Activated CD4-positive, alpha-beta T cell treated with anti-CD3 and anti-CD28 coated beads, Interleukin-10, Interleukin-2, amounts not matched to agents 100 ng/mL and 50 ng/mL, durations not matched to agents 16 hours and 8 hours (primary cell): Measurements from ENCODE around the gene PIGK.
A peak's percentile ranks its signal among the peaks of the same experiment; 100 is the strongest.
"Not testable (repeated sequence)": the region's sequence is repeated elsewhere in the genome, so short reads cannot be mapped to it uniquely, and the experiment has no call there.

ENCODE experiments used
- DNase-seq: peaks from one replicate; pipeline ENCODE4 v3.0.0-alpha.2; 2020

Gene PIGK

DNA sequence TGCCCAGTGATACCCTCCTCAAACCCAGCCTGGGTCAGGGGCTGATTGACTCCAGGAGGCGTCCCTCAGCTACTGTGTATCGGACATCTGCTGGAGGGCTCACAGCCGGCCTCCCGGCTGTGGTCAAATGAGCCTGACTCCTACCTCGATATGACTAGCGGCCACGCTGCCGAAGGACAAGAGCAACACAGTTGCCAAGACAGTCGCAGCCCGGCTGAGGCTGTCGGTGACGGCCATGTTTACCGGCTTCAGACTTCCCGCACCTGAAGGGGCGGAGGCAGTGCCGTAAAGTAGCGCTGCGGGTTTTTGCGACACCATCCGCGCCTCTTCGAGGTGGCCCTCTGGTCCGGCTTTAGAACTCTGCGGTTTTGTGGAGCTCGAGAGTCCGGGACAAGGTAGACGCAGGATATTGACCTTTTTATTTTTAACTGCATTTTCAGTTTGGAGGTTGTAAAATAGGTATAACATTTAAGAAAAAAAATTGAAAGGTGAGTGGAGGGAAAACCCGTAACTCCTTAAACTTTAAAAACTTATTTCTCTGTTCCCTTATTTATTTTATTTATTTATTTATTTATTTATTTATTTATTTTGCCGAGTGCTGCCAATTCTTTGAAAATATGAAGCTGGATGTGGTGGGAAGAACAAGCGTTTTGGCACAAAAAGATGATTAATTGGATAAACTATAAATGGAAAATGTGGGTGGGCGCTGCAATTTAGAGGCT lies at the start of gene PIGK:
Gene PIGK (minus strand): TSS at position 265 of the 722 bp plus-strand sequence. CDS start 28 bp downstream, at position 237.
- DNase-seq: peak; percentile 92

DNA sequence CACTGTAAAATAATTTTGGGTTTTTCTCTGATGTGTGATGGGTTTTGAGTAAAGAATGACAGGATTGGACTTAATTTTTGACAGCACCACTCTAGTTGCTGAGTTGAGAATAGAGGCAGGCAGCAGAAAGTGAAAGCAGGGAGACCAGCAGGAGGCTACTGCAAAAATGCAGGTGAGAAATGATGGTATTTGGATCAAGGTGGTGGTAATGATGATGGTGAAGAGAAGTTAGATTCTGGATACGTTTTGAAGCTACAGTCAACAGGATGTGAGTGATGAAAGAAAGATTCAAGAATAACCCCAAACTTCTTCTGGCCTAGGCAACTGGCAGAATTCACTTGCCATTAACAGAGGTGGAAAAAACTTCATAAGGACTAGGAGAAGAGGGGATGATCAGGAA lies 47.8 kb upstream of the PIGK start:
- DNase-seq: no peak

GRCh38 chr1:77265180-77265579 lies 46.0 kb upstream of the PIGK start:
- DNase-seq: no peak

GRCh38 chr1:77263708-77264107 lies 44.5 kb upstream of the PIGK start:
- no peak for DNase-seq

- DNase-seq: no peak
These were observed 34.0 kb upstream of the PIGK start for GRCh38 chr1:77253211-77253610.

DNA sequence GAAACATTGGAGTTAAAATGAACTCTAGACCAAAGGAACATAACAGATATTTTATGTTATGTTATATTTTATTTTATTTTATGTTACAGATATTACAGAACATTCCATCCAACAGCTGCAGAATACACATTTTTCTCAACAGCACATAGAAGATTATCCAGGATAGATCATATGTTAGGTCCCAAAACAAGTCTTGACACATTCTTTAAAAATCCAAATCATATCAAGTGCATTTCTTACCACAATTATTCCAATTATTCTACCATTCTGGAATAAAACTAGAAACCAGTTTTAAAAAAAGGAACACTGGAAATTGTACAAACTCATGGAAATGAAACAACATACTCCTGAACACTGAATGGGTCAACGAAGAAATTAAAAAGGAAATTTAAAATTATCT lies 30.9 kb upstream of the PIGK start:
- no peak for DNase-seq

DNA sequence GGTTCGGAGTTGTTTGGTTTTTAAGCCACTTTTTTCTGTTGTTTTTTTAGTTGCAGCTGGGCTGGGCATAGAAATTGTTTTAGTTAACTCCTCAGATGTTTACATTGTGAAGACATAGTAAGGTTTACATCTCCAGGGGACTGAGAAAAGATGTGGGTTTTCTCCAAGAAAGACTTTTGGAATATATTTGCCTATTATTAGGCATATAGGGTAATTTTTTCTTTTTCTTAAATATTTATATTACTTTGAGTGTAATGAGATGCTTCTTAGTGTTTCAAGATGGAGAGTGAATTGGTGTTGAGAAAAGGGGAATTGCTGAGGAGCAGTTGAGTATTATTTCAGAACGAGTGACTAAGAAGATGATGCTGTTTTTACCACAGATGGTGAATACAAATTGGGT lies 26.6 kb upstream of the PIGK start:
- DNase-seq: no peak

DNA sequence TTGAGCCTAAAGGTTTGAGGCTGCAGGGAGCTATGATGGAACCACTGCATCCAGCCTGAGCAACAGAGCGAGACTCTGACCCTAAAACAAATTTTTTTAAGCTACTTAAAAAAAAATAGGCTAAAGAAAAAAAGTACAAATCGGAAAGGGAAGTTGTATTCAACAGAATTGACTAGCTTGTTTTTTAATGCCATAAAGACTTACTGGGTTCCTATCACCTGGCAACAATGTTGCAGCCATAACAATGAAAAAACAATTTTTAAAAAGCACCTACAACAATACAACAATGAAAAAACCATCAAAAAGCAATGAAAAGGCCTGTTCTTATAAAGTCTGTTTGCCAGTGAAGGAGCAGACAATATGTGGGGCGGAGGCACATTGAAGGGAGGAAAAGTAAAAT lies 20.1 kb upstream of the PIGK start:
- DNase-seq: no peak

- no peak for DNase-seq
These were observed 19.2 kb upstream of the PIGK start for GRCh38 chr1:77238462-77238861.

GRCh38 chr1:77234943-77235342 lies 15.7 kb upstream of the PIGK start:
- DNase-seq: no peak

DNA sequence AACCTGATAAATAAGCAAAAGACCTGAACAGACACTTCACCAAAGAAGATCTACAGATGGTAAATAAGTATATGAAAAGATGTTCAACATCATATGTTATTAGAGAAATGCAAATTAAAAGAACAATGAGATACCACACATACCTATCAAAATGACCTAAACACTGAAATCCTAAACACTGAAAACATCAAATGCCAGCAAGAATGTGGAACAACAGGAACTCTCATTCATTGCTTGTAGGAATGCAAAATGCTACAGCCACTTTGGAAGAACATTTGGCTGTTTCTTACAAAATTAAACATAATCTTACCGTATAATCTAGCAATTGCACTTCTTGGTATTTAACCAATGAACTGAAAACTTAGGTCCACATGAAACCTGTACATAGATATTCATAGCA lies 14.9 kb upstream of the PIGK start:
- no peak for DNase-seq

DNA sequence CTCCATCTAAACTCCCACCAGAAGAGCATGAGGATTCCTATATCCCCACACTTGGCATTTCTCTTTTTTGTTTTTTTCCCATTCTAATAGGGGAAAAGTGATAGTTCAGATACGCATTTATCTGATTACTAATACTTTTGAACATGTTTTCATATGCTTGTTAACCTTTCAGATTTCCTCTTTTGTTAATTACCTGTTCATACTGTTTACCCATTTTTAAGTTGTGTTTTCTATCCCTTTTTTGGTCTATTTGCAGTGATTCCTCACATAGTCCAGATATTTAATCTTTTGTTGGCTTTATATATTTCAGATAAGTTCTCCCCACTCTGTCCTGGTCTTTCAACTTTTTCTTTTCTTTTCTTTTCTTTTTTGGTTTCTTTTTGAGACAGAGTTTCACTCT lies 13.6 kb upstream of the PIGK start:
- DNase-seq: no peak

GRCh38 chr1:77230051-77230450 lies 10.8 kb upstream of the PIGK start:
- DNase-seq: no peak

DNA sequence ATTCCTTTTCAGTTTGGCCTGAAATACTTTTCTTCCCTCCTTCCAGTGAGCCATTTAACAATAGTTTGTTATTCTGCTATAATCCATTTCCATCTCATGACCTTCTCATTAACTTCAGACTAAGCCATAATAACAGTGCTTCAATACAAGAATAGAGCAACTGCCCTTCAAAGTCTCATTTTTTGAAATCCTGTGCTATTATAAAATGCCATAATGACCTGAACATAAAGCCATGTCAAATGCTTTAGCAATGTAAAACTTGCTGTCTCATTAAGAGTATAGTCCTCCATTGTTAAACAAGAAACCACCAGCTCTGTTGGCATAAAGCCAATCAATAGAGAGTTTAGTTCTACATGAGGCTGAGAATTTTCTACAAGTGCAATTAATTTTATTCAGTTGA lies 9.6 kb upstream of the PIGK start:
- DNase-seq: no peak

DNA sequence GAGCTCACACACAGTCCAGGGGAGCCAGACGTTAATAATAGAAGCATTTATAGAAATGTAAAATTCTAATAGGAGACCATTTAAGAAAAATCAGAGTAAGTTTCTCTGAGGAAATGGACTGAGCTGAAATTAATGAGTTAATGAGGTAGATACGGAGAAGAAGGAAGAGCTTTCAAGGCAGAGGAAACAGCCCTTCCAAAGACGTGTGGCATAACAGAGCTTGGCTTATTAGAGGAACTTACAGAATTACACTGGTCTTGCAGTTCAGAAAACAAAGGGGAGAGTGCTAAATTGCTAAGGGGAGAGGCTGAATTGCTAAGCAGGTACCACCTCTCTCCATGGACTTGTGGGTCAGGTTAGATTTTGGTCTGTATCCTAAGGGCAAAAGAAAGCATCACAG lies 8.2 kb upstream of the PIGK start:
- no peak for DNase-seq

DNA sequence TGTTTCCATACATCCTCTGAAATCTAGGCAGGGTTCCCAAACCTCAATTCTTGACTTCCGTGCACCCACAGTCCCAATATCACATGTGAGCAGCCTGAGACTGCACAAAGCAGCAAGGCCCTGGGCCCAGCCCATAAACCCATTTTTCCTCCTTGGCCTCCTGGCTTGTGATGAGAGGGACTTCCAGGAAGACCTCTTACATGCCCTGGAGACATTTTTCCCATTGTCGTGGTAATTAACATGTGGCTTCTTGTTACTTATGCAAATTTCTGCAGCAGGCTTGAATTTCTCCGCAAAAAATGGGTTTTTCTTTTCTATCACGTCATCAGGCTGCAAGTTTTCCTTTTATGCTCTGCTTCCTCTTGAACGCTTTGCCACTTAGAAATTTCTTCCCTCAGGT lies 3.3 kb upstream of the PIGK start:
- DNase-seq: no peak

GRCh38 chr1:77220687-77221463 lies 1.6 kb upstream of the PIGK start:
- DNase-seq: no peak

GRCh38 chr1:77218477-77219165 lies 609 bp downstream of the PIGK start:
- no peak for DNase-seq

DNA sequence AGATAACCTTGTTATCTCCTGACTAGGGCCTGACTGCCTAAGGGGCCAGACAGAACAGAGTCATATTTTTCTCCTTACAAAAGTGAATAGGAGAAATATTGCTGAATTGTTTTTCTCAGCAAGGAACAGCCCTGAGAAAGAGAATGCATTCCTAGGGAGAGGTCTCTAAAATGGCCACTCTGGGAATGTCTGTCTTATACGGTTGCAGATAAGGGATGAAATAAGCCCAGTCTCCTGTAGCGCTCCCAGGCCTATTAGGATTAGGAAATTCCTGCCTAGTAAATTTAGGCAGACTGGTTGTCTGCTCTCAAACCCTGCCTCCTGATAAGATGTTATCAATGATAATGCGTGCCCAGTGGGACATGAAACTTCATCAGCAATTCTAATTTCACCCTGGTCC lies 15.2 kb downstream of the PIGK start:
- not testable (repeated sequence) for DNase-seq

- DNase-seq: no peak
These were observed 16.5 kb downstream of the PIGK start for GRCh38 chr1:77202751-77203150.

- DNase-seq: no peak
These were observed 18.4 kb downstream of the PIGK start for GRCh38 chr1:77200806-77201205.

GRCh38 chr1:77200293-77200692 lies 18.9 kb downstream of the PIGK start:
- no peak for DNase-seq

- no peak for DNase-seq
These were observed 21.9 kb downstream of the PIGK start for GRCh38 chr1:77197351-77197750.

DNA sequence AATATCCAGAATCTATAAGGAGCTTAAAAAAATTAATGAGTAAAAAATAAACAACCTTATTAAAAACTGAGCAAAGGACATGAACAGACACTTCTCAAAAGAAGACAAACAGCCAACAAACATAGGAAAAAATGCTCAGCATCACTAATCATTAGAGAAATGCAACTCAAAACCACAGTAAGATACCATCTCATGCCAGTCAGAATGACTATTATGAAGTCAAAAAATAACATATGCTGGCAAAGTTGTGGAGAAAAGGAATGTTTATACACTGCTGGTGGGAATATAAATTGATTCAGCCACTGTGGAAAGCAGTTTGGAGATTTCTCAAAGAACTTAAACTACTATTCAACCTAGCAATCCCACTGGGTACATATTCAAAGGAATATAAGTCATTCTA lies 25.3 kb downstream of the PIGK start:
- no peak for DNase-seq
